GM19239 (cell line): Measurements from ENCODE around the gene GAGE10.
"Not testable (repeated sequence)": the region's sequence is repeated elsewhere in the genome, so short reads cannot be mapped to it uniquely, and the experiment has no call there.

Experiments
- DNase-seq: peaks from one replicate; pipeline ENCODE4 v3.0.0; 2011; ENCODE audit warnings: low spot score; ENCODE audit not compliant: insufficient read length
- FAIRE-seq: peaks from 2 replicates; lab custom pipeline; 2011; peaks lifted over from hg19 to GRCh38; lab: Jason Lieb, UNC

The GAGE10 gene

DNA sequence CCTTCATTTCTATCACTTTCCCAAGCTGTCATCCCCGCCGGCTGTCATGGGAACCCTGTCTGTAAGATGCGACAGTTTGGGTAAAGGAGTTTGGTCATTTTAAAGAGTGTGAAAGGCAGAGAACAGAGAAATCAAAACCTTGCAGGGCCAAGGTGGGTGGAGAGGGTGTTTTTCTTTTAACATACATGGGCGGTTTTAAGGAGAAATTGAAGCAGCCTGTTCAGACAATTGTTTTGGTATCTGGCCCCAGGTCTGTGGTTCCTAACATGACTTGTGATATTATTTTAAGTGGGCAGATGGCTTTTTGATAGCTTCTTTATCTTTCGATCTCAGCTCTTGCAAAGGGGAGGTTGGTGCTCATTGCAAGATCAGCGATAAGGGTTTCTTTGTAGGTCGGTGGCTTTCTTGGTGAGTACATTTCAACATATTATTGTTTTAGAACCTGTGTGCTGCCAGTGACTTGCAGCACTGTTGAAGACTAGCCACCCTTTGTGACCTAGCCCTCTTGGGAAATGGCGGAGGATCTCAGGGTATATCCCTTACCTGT lies 30.2 kb upstream of the GAGE10 start:
- FAIRE-seq (no peak), DNase-seq (no peak)

DNA sequence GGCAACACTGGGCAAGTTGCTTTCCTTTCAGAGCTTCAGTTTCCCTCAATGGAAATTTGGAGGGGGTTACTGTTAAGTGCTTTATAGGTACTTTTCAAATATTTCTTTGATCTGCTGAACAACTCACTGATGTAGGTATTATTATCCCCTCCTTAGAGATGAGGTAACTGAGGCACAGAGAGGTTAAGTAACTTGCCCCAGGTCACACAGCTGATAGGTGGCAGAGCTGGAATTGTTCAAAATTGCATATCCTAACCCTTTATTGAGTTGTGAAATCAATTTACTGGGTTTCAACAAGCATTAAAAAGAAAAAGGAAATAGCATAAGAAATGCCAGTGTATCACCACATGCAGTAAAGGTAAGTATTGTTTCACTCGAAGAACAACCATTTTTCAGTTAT lies 27.2 kb upstream of the GAGE10 start:
- no peak for DNase-seq
- FAIRE-seq, result no peak

DNA sequence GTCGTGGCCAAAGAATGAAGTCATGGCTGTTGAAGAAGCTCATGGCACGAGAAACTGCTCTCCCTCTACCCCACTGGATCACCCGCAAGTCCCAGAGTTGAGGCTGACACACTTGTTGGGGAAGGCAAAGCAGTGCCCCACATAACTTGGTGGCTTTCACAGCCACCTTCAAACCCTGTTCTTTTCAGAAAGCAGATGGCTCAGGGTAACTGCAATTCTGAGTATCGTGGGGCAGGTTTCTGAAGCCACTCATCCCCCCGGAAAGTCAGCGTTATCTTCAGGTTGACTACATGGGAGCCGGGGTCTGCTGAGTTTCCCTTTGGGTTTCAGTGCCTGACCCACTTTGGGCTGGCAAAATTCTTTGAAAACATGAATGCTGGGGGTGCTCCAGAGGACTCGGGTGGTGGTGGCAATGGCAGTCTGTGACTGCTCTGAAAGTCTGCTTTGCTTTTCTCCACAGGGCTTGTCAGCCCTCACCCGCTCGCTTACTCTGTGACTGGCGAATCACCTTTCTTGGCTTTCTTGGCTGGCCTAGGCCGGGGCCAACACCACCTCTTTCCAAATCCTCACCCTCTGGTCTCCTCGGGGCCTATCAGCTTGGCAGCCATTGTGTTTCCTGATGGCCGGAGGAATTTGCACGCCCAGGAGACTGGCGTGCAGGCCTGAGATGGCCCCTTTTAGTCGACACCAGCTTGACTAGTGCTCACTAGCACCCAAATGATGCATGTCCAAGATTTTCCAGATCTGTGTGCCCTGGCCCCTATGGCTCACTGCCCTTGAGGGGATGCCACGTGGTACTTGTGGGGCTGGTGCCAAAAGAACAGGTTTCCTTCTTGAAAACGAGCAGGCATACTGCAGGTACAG lies 26.5 kb upstream of the GAGE10 start:
- DNase-seq (no peak), FAIRE-seq (no peak)

DNA sequence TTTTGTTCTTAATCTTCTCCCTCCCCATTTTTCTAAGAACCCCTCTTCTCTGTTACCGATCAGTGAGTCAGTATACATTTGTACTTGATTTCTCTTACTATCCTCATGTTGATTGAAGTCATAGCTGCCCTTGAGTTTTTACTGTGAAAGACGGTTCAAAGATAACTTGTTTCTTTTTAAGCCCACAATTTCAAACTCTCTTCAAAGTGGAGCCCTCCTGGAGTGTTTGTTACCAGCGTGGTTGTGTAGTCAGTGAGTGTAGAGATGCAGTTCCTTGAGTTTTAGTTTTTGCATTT lies 26.0 kb upstream of the GAGE10 start:
- DNase-seq (no peak), FAIRE-seq (no peak)

DNA sequence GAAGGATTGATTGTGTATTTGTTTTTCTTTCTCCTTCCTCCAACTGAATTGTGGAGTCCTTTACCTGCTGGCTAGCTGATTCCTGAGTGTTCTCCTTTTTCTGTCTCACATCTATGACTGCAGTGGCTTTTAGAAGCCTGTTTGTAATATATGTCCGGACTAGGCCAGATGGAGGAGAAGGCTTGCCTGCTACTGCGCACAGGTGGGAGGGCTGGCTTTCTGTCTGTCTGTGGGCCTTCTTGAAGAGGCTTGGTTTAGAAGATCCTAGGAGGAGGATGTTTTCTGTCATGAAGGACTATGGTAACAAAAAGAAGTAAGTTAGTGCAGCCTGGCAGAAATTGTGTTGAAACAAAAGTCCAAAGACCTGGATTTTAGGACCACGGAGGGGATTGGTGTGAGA lies 25.4 kb upstream of the GAGE10 start:
- no peak for DNase-seq
- FAIRE-seq, result no peak

DNA sequence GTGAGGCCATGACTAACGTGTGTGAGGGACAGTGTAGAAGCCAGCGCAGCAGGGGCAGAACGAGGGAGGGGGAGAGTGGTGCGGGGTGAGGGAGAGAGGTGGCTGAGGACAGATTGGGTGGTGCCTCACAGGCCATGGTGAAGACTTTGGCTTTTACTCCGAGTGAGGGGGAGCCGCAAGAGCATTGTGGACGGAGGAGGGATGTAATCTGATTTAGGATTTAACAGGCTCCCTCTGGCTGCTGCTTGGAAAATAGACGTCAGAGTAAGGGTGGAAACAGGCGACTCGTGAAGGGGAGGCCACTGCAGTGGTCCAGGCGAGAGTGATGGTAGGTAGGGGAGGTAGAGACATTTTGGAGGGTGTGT lies 20.8 kb upstream of the GAGE10 start:
- no peak for FAIRE-seq
- no peak for DNase-seq

DNA sequence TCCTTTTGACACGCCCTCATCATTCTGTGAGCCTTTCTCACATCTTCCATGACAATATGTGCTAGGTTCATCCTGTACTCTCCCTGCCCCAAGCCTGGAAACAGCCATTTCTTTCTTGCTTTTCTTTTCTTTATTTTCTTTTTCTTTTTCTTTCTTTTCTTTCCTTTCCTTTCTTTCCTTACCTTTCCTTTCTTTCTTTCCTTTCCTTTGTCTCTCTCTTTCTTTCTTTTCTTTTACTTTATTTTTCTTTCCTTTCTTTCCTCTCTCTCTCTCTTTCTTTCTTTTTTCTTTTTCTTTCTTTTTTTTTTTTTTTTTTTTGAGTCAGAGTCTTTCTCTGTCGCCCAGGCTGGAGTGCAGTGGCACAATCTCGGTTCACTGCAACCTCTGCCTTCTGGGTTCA lies 19.2 kb upstream of the GAGE10 start:
- DNase-seq (no peak), FAIRE-seq (no peak)

DNA sequence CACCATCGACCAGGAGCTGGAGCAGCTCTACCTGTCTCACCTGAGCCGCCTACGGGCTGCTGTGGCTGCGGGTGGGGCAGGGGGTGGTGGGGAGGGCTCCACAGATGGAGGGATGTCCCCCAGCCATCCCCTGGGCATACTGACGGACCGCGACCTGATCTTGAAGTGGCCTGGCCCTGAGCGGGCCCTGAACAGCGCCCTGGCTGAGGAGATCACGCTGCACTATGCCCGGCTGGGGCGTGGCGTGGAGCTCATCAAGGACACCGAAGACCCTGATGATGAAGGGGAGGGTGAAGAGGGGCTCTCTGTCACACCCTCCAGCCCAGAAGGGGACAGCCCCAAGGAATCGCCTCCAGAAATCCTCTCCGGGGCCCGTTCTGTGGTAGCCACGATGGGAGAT lies 17.3 kb upstream of the GAGE10 start:
- DNase-seq (no peak), FAIRE-seq (no peak)

DNA sequence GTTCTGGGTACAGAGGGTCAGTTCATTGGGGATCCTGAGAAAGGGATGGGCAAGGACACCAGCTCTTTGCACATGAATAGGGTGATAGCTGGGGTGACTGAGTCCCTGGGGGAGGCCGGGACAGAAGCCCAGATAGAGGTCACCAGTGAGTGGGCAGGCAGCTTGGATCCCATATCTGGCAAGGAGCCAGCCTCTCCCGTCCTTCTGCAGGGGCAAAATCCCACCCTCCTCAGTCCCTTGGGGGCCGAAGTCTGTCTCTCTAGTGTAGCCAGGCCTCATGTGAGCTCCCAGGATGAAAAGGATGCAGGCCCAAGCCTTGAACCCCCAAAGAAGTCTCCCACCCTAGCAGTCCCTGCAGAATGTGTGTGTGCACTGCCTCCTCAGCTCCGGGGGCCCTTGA lies 16.9 kb upstream of the GAGE10 start:
- FAIRE-seq, result no peak

DNA sequence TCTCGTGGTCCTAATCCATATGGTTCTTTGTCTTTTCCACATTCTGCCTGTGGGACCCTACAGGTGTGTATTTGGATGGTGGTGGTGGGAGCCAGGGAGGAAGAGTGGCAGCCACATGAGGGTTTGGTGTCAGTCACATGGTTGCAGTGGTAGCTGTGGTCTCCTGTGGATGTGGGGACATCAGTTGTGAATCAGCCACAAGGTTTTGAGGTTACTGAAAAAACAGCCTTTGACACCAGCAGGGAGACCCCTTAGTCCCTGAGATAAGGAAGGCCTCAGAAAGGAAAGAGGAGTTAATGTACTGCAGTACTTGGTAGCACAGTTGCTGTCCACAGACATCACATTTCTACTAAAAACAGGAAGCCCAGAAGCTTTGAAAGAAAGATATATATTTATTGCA lies 15.8 kb upstream of the GAGE10 start:
- FAIRE-seq (no peak), DNase-seq (no peak)

More for the DNA sequence above, 16.9 kb upstream of the GAGE10 start:
- no peak for DNase-seq

DNA sequence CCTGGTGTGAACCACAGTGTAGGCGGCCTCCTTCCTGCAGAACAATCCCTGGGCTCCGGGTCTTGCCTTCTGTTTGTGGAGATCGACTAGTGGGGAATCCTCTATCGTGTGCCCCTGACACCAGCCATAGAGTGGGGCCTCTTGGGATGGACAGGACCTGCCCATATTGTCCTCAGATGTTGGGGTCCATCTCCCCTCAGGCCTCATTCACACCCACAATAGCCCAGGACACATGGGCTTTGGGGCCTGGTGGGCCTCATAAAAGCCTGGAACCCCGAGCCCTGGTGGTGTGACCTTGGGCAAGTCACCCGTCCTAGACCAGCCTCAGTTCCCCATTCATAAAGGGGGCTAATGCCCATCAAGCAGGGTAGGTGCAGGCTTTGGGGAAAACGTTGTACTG lies 13.2 kb upstream of the GAGE10 start:
- no peak for DNase-seq
- no peak for FAIRE-seq

DNA sequence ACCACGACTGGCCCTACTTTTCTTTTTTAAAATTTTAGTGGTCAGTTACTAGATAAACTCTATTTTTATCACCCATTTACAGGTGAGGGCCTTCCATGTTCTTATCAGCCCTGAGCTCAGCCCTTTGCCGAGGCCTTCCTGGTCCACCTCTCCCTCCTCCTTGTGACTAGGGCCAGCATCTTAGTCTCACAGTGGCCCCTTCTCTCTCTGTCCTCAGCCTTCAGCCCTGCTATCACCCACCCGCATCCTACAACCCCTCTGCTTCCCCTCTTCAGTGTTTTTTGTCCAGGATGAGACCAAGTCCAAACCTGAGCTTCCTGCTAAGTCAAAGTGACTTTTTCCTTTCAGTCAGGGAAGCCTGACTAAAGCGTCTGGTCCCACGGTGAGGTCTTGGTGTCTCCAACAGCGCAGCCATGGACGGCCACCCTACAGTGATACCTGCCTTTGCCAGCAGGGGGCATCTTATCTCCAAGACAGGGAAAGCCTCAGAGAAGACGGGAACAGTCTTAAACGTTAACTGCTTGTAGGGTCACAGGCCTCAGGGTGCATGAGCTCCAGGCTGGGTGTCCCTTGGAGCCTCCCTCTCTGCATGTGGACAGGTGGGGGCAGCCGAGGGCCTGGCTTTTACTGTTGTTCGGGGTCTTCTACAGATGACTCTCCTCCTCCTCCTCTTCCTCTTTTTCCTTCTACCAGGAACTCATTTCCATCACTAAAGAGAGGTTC lies 11.7 kb upstream of the GAGE10 start:
- peak; percentile 73 for FAIRE-seq

DNA sequence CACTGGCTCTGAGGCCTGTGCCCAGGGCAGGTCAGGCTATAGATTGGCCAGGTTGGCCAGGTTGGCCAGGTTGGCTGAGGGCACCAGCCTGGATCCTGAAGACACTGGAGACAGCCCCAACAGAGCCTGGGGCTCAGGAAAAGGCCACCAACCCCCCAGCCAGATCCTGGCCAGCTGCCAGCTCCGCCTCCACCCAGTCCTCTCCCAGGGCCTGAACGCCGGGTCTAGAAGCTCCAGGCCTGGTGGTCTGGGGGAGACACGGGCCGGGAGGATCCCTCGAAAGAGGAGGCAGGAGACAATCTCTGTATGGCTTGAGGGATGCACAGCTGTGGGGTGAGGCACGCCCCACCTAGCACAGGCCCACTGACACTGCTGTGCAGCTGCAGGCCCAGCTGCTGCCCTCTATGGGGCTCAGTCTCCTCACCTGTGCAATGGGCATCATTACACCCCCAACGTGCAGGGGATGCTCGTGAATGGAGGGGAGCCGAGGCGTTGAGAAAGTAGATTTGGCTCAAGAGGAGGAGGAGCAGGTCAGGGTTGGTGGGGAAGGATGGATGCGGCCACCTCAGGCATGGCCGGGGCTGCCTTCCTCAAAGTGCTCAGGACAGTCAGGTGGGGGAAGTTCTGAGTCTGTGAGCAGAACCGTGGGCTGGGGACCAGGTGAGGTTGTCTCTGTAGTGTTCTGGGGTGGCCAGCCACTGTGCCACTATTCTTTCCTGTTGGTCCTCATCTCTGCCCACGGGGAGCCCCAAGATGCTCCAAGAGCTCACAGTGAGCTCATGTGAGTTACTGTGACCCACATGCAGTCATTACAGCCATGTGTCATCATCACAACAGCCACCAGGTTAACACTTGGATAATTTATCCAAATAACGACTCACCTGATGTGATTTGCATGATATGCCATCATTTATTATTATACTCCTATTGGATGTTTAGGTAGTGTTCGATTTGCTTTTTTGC lies 10.8 kb upstream of the GAGE10 start:
- DNase-seq (no peak), FAIRE-seq (no peak)

More for the DNA sequence above, 11.7 kb upstream of the GAGE10 start:
- DNase-seq, result peak; percentile 7

DNA sequence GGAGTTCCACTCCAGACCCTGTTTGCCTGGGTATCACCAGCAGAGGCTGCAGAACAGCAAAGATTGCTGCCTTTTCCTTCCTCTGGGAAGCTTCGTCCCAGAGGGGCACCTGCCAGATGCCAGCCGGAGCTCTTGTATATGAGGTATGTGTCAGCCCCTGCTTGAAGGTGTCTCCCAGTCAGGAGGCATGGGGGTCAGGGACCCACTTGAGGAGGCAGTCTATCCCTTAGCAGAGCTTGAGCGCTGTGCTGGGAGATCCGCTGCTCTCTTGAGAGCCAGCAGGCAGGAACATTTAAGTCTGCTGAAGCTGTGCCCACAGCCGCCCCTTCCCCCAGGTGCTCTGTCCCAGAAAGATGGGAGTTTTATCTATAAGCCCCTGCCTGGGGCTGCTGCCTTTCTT lies 4.2 kb upstream of the GAGE10 start:
- FAIRE-seq, DNase-seq: not testable (repeated sequence)

DNA sequence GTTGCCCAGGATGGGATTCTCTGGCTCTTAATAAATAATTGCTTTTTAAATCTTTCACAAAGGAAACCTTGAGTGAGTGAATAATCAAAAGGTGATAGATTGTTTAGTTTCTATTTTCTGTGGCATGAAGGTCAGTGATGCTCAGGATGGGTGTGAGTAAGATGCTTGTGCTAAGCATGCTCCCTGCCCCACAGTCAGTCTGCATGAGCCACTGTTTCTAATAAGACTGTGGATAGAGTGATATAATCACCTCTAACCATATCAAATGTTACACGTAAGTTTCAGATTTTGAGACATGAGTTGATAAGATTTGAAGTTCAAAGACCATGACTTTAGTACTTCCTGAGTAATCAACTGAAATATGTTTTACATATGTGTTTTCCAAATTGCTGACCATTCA lies 2.7 kb upstream of the GAGE10 start:
- DNase-seq (no peak), FAIRE-seq (no peak)

DNA sequence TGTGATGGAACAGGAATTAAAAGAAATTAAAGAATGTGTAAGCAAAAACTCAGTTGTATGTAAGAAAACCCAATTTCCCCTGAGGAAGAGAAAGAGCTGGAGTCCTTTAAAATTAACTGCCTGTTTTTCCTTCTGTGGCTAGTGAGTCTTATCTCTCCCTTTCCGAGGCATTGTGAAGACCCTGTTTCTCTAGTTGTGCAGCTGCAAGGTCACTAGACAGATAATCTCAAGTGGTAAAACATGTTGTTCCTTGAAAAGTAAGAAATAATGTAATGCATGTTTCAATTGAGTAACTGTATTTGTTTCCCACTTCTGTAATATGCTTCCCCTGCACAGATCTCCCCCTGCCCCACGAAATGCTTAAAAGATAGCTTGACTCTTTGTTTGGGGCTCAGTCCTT lies 4.3 kb downstream of the GAGE10 start:
- not testable (repeated sequence) for FAIRE-seq, DNase-seq

DNA sequence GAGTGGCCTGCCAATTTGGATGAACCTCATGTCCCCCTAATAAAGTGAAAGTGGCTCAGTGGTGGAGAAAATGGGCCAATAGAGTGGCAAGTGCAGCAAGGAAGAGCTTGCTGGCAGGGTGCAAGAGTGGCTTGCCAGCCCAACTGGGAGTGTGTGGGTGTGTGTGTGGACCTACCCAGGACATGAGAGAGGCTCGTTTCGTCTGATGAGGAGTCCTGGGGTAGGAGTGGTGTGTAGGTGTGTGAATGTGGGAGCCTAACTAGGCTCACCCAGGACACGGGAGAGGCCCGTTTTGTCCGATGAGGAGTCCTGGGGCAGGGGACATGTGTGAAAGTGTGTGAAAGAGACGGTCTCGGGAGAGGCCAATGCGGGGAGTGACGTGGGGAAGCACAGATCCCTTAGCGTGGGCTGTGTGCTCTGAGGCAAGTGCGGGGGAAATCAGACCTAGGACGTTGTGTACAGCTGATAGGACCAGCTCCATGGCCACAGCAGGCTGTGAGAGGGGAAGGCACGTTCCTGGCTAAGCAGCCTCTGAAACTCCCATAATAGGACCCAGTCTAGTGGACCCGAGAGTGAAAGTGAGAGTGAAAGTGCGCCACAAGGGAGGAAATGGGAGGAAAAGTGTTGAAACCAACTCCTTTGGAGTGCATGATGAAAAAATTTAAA lies 5.3 kb downstream of the GAGE10 start:
- FAIRE-seq (no peak), DNase-seq (no peak)

DNA sequence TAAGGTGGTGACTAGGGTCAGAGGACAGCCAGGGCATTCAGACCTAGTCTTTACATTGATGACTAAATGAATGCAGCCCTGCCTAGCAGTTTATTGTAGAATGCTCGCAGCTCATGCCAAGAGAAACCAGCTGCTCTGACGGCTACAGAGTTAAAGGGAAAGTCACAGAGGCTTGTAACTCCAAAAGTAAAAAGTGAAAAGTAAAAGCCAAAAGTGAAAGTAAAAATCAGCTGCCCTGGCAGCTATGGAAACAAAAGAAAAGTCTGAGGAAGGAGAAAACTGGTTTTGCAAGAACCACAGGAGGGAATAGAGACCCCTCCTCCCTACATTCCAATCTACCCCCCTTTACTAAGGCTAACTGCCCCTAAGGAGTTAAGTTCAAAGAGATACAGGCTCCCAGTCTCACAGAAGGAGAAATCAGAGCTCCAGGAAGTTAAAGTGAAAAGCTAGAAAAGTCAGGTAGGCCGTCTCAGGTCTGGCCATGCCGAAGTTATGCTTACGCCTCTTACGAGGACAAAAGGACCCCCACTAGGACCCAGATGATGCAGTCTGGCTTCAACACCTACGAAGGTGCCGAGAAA lies 6.0 kb downstream of the GAGE10 start:
- peak; percentile 85 for FAIRE-seq

DNA sequence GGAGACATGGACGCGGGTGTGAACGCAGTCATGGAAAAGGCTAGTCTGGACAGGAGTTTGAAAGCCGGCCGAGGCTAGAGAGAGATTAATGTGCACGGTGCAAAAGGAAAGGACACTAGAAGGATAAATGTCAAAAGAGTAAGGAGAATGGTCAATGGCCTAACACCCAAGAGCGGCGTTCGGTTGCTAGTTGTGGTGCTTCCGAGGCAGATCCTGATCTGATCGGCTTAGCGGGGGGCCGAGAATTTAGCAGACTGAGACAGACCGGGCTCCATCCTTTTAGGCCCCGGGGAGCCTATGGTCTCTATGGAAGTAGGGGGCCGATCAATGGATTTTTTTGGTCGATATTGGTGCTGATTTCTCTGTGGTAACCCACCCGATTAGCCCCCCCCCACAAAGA lies 6.9 kb downstream of the GAGE10 start:
- DNase-seq, result no peak
- FAIRE-seq, result no peak

More for the DNA sequence above, 6.0 kb downstream of the GAGE10 start:
- DNase-seq, result no peak

DNA sequence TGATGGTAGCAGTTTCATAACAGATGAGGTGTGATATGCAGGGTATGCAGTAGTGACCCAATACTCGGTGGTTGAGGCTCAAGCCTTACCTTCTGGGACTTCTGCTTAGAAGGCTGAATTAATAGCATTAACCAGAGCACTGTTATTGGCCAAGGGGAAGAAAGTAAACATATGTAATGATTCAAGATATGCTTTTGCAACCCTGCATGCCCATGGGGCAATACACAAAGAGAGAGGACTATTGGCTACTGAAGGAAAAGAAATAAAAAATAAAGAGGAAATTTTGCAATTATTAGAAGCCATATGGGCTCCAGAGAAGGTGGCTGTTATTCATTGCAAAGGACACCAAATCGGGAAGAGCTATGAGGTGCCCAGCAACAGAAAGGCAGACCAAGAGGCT lies 8.7 kb downstream of the GAGE10 start:
- no peak for DNase-seq
- no peak for FAIRE-seq
